HCT116 (cell line): ENCODE data around the gene TCEA2. TPM values are rescaled to one million over a fixed set of nuclear protein-coding genes. Genes with fewer than 3 reads are reported as not detected.

Source experiments
- ATAC-seq: fragments of 200-7000 bp; cut with Tn5 transposase; 2 replicates; pipeline ENCODE4 v1.9.1; 2020; ENCODE audit warnings: mild to moderate bottlenecking, moderate library complexity
- BruUV-seq: library from RNA; stranded (reverse); fragments of 400-500 nt; replicated peaks from 2 replicates; lab custom pipeline; 2021; lab: Mats Ljungman, UMichigan
- CTCF ChIA-PET: fragments of 300-600 bp; sonication (Branson Sonifier 250); formaldehyde crosslinking; loops from one replicate; lab custom pipeline; 2021; ENCODE audit warnings: antibody characterized with exemption; lab: Charles Lee
- POLR2A ChIA-PET: fragments of 300-600, 350-600 bp; sonication (Branson Sonifier 250); formaldehyde crosslinking; loops from one replicate; lab custom pipeline; 2021; ENCODE audit warnings: antibody characterized with exemption; lab: Charles Lee
- RAD21 ChIA-PET, 2 experiments: fragments of 300-600 bp; sonication (Branson Sonifier 250); formaldehyde crosslinking; loops; one replicate each; lab custom pipeline; 2023; ENCODE audit warnings: low total read pairs in 2 of 2; ENCODE audit not compliant: uncharacterized antibody in 2 of 2, unreplicated experiment in 2 of 2, low non-redundant PET in 1 of 2; lab: Charles Lee
- DNase-seq: peaks from one replicate; pipeline ENCODE4 v3.0.0-alpha.2; 2010; ENCODE audit warnings: low read depth, low spot score
- H2AFZ ChIP-seq: fragments of 200-600 bp; shearing (Covaris generic), sonication (generic); 2 replicates; pipeline ENCODE4 v1.6.1; 2017; ENCODE audit warnings: low read depth, mixed run types, mixed read lengths, antibody characterized with exemption, low read length; ENCODE audit not compliant: poor library complexity, severe bottlenecking
- H3K27ac ChIP-seq: 2 replicates; pipeline ENCODE4 v1.5.1; 2012; ENCODE audit warnings: low read depth, low read length
- H3K27me3 ChIP-seq: fragments of 200-600 bp; sonication (generic); 2 replicates; pipeline ENCODE4 v1.6.1; 2016; ENCODE audit warnings: mixed run types, low read length, mixed read lengths; ENCODE audit not compliant: insufficient read depth
- H3K36me3 ChIP-seq, 2 experiments: fragments of 200-500 bp in 1 of 2; fragments of 200-600 bp in 1 of 2; sonication (Bioruptor generic) in 1 of 2; sonication (generic) in 1 of 2; 2 replicates each; pipeline versions ENCODE4 v1.5.1 to v1.6.1; 2014 to 2016; ENCODE audit warnings: low read length in 2 of 2, inconsistent platforms in 1 of 2, mixed read lengths in 1 of 2, mixed run types in 1 of 2; ENCODE audit not compliant: insufficient read depth in 2 of 2, control insufficient read depth in 1 of 2
- H3K4me1 ChIP-seq, 2 experiments: fragments of 200-600 bp in 1 of 2; sonication (generic) in 1 of 2; 2 replicates each; pipeline versions ENCODE4 v1.5.1 to v1.6.1; 2012 to 2017; ENCODE audit warnings: low read length in 2 of 2, inconsistent platforms in 1 of 2, mild to moderate bottlenecking in 1 of 2, mixed read lengths in 1 of 2, mixed run types in 1 of 2, moderate library complexity in 1 of 2; ENCODE audit not compliant: insufficient read depth in 2 of 2, control insufficient read depth in 1 of 2
- H3K4me2 ChIP-seq: fragments of 200-600 bp; sonication (generic); 2 replicates; pipeline ENCODE4 v1.6.1; 2017; ENCODE audit warnings: mixed run types, low read length, mixed read lengths
- H3K4me3 ChIP-seq, 2 experiments: fragments of 200-600 bp in 1 of 2; sonication (generic) in 1 of 2; replicated peaks in 1 of 2; 2 replicates each; pipeline ENCODE4 v1.5.1; 2011 to 2016; ENCODE audit warnings: low read length in 2 of 2, control low read depth in 1 of 2, low read depth in 1 of 2, mild to moderate bottlenecking in 1 of 2, mixed read lengths in 1 of 2, mixed run types in 1 of 2
- H3K79me2 ChIP-seq: fragments of 200-600 bp; sonication (generic); 2 replicates; pipeline ENCODE4 v1.6.1; 2017; ENCODE audit warnings: mild to moderate bottlenecking, mixed run types, low read length, moderate library complexity, mixed read lengths; ENCODE audit not compliant: insufficient read depth
- H3K9ac ChIP-seq: fragments of 200-600 bp; sonication (generic); 2 replicates; pipeline ENCODE4 v1.6.1; 2016; ENCODE audit warnings: low read length, mixed read lengths
- H3K9me2 ChIP-seq: fragments of 200-600 bp; sonication (generic), shearing (Covaris generic); 2 replicates; pipeline ENCODE4 v1.6.1; 2017; ENCODE audit warnings: mixed run types, mild to moderate bottlenecking, moderate library complexity; ENCODE audit not compliant: insufficient read depth
- H3K9me3 ChIP-seq, 2 experiments: fragments of 200-500 bp in 1 of 2; fragments of 200-600 bp in 1 of 2; sonication (Bioruptor generic) in 1 of 2; sonication (generic) in 1 of 2; 2 replicates each; pipeline ENCODE4 v1.6.1; 2014 to 2017; ENCODE audit warnings: low read length in 2 of 2, mixed read lengths in 2 of 2, inconsistent platforms in 1 of 2, low read depth in 1 of 2, mild to moderate bottlenecking in 1 of 2, mixed run types in 1 of 2, moderate library complexity in 1 of 2; ENCODE audit not compliant: control insufficient read depth in 1 of 2, insufficient read depth in 1 of 2
- H4K20me1 ChIP-seq: fragments of 200-600 bp; sonication (generic), shearing (Covaris generic); 2 replicates; pipeline ENCODE4 v1.6.1; 2017; ENCODE audit warnings: mixed run types, mild to moderate bottlenecking, moderate library complexity; ENCODE audit not compliant: insufficient read depth
- EGR1 ChIP-seq: IDR thresholded peaks from 2 replicates; pipeline ENCODE4 v1.6.1; 2012; ENCODE audit warnings: low read depth
- EZH2 ChIP-seq: fragments of 200-600 bp; sonication (generic); IDR thresholded peaks from 2 replicates; pipeline ENCODE4 v1.6.1; 2017; ENCODE audit warnings: antibody characterized with exemption, mixed run types
- FOSL1 ChIP-seq: IDR thresholded peaks from 2 replicates; pipeline ENCODE4 v1.6.1; 2012; ENCODE audit warnings: low read depth
- RAD21 ChIP-seq: IDR thresholded peaks from 2 replicates; pipeline ENCODE4 v1.6.1; 2012; ENCODE audit warnings: low read depth, mild to moderate bottlenecking
- SIN3A ChIP-seq: IDR thresholded peaks from 2 replicates; pipeline ENCODE4 v1.6.1; 2012; ENCODE audit warnings: low read depth
- SRF ChIP-seq: IDR thresholded peaks from 2 replicates; pipeline ENCODE4 v1.6.1; 2012; ENCODE audit warnings: low read depth
- ZBTB33 ChIP-seq: IDR thresholded peaks from 2 replicates; pipeline ENCODE4 v1.6.1; 2011; ENCODE audit warnings: mild to moderate bottlenecking, low read length, moderate library complexity; ENCODE audit not compliant: insufficient replicate concordance; ENCODE audit errors: extremely low read depth
- ZFX ChIP-seq: fragments of 450-650 bp; IDR thresholded peaks from 2 replicates; pipeline ENCODE4 v1.6.1; 2017
- ZNF274 ChIP-seq: fragments of 200-500 bp; sonication (Bioruptor generic); IDR thresholded peaks from 2 replicates; pipeline ENCODE4 v1.6.1; 2014; ENCODE audit warnings: mild to moderate bottlenecking, low read depth, low read length, inconsistent platforms
- intact Hi-C: fragments of 100-400 bp; cut with micrococcal nuclease; formaldehyde crosslinking; loops from 2 replicates; pipeline ENCODE4 v1.10.0; 2022
- total RNA-seq: library from RNA; stranded (reverse); gene quantifications from one replicate; pipeline ENCODE4 v1.2.1, GENCODE V29; 2021; ENCODE audit not compliant: unreplicated experiment
- TF ChIP-seq, protein P1 (sequence below): IDR thresholded peaks from 2 replicates; pipeline ENCODE4 v1.6.1; 2012
- TF ChIP-seq, protein P2 (sequence below): IDR thresholded peaks from 2 replicates; pipeline ENCODE4 v1.6.1; 2012; ENCODE audit warnings: low read depth
- TF ChIP-seq, protein P3 (sequence below): IDR thresholded peaks from 2 replicates; pipeline ENCODE4 v1.6.1; 2012

TCEA2 gene
- total RNA-seq, 1 experiment from 2014 or later, result 29.7 TPM

- Histone ChIP-seq H3K9ac (no peak overlapping the region), H4K20me1 (no peaks in the 10 kb centered on the region), H2AFZ (no peak overlapping the region), H3K4me2 (no peak overlapping the region), H3K79me2 (no peaks in the 10 kb centered on the region), H3K4me3 (no peak overlapping the region), H3K4me1 (no peaks in the 10 kb centered on the region), H3K27me3 (no peaks in the 10 kb centered on the region), H3K9me3 (no peaks in the 10 kb centered on the region), H3K27ac (no peak overlapping the region), H3K36me3 (no peaks in the 10 kb centered on the region), H3K9me2 (no peaks in the 10 kb centered on the region)
- ChIA-PET POLR2A (no interaction called here), CTCF (no interaction called here), RAD21 (no interaction called here)
- BruUV-seq, result no TSS peak
- intact Hi-C loops, result no loop called here
- DNase-seq (no peak), ATAC-seq (no peak)
- TF ChIP-seq FOSL1, result no peak
- no peak for TF ChIP-seq ZBTB33
- TF ChIP-seq, protein P1, sequence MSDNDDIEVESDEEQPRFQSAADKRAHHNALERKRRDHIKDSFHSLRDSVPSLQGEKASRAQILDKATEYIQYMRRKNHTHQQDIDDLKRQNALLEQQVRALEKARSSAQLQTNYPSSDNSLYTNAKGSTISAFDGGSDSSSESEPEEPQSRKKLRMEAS, result no peak
- TF ChIP-seq SRF, result no peak
- TF ChIP-seq ZFX, result no peak
- TF ChIP-seq, protein P2, sequence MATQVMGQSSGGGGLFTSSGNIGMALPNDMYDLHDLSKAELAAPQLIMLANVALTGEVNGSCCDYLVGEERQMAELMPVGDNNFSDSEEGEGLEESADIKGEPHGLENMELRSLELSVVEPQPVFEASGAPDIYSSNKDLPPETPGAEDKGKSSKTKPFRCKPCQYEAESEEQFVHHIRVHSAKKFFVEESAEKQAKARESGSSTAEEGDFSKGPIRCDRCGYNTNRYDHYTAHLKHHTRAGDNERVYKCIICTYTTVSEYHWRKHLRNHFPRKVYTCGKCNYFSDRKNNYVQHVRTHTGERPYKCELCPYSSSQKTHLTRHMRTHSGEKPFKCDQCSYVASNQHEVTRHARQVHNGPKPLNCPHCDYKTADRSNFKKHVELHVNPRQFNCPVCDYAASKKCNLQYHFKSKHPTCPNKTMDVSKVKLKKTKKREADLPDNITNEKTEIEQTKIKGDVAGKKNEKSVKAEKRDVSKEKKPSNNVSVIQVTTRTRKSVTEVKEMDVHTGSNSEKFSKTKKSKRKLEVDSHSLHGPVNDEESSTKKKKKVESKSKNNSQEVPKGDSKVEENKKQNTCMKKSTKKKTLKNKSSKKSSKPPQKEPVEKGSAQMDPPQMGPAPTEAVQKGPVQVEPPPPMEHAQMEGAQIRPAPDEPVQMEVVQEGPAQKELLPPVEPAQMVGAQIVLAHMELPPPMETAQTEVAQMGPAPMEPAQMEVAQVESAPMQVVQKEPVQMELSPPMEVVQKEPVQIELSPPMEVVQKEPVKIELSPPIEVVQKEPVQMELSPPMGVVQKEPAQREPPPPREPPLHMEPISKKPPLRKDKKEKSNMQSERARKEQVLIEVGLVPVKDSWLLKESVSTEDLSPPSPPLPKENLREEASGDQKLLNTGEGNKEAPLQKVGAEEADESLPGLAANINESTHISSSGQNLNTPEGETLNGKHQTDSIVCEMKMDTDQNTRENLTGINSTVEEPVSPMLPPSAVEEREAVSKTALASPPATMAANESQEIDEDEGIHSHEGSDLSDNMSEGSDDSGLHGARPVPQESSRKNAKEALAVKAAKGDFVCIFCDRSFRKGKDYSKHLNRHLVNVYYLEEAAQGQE, result no peak
- TF ChIP-seq ZNF274, result no peak
- no peak for TF ChIP-seq RAD21
- TF ChIP-seq, protein P3, sequence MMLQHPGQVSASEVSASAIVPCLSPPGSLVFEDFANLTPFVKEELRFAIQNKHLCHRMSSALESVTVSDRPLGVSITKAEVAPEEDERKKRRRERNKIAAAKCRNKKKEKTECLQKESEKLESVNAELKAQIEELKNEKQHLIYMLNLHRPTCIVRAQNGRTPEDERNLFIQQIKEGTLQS, result no peak
- no peak for TF ChIP-seq EZH2
- TF ChIP-seq SIN3A, result no peak
- TF ChIP-seq EGR1, result no peak
Measured at GRCh38 chr20:64095455-64095854, 32.5 kb downstream of the TCEA2 start.
